Right lobe of liver (tissue), 4 donors: ENCODE measurements around the gene FAM25G.
"Not testable (repeated sequence)": the region's sequence is repeated elsewhere in the genome, so short reads cannot be mapped to it uniquely, and the experiment has no call there.

Experiments used
- CTCF ChIP-seq, 4 donors: fragments of 200-600 bp in 3 of 4; fragments of 450-650 bp in 1 of 4; IDR thresholded peaks; one replicate each; pipeline versions ENCODE4 v1.5.1 to v1.8.0; 2016 to 2022; ENCODE audit warnings: antibody characterized with exemption in 4 of 4, mild to moderate bottlenecking in 2 of 4
- POLR2A ChIP-seq: fragments of 450-650 bp; IDR thresholded peaks from one replicate; pipeline ENCODE4 v1.6.1; 2017; ENCODE audit warnings: antibody characterized with exemption, mild to moderate bottlenecking
- donor health status: DM: no; HTN: no; CAD: no.
- donor health status: DM: no; HTN: no; CAD: no.
- donor health status: DM: no; HTN: yes; CAD: no.

- not testable (repeated sequence) for TF ChIP-seq CTCF (IDR thresholded peaks at IDR 0.05); POLR2A
Observed at GRCh38 chr10:47484786-47485185, 6.7 kb downstream of the FAM25G start.
